Nephron (organoid): ENCODE measurements around the gene CAPN1.

Experiments
- H3K27ac Mint-ChIP-seq, 3 experiments: 2 replicates each; pipeline ENCODE4 v1.8.0; 2020; ENCODE audit warnings: mixed read lengths in 3 of 3, mild to moderate bottlenecking in 2 of 3, moderate library complexity in 1 of 3
- H3K27me3 Mint-ChIP-seq: 2 replicates; pipeline ENCODE4 v1.8.0; 2021; ENCODE audit warnings: low read depth, mild to moderate bottlenecking, moderate library complexity, mixed read lengths
- H3K36me3 Mint-ChIP-seq: 2 replicates; pipeline ENCODE4 v1.8.0; 2020; ENCODE audit warnings: low read depth, mixed read lengths
- H3K4me1 Mint-ChIP-seq: 2 replicates; pipeline ENCODE4 v1.8.0; 2020; ENCODE audit warnings: mixed read lengths
- H3K4me3 Mint-ChIP-seq, 3 experiments: 2 replicates each; pipeline ENCODE4 v1.8.0; 2020; ENCODE audit warnings: mild to moderate bottlenecking in 3 of 3, mixed read lengths in 3 of 3, moderate library complexity in 2 of 3
- H3K9me3 Mint-ChIP-seq: 2 replicates; pipeline ENCODE4 v1.8.0; 2020; ENCODE audit warnings: mixed read lengths
- TF ChIP-seq, protein P1 (sequence below), 3 experiments: fragments of 200-600 bp; sonication (generic); IDR thresholded peaks; one replicate each; pipeline ENCODE4 v1.5.0; 2021; ENCODE audit warnings: antibody characterized with exemption in 3 of 3; ENCODE audit not compliant: unreplicated experiment in 3 of 3

Gene CAPN1

GRCh38 chr11:65156926-65157325, 24.8 kb upstream of the CAPN1 start:
- H3K27me3 Mint-ChIP-seq, result peaks cover 5% of the 10 kb centered on the region
- no peak overlapping the region for H3K4me3 Mint-ChIP-seq
- no peaks in the 10 kb centered on the region for H3K9me3 Mint-ChIP-seq
- TF ChIP-seq, protein P1, sequence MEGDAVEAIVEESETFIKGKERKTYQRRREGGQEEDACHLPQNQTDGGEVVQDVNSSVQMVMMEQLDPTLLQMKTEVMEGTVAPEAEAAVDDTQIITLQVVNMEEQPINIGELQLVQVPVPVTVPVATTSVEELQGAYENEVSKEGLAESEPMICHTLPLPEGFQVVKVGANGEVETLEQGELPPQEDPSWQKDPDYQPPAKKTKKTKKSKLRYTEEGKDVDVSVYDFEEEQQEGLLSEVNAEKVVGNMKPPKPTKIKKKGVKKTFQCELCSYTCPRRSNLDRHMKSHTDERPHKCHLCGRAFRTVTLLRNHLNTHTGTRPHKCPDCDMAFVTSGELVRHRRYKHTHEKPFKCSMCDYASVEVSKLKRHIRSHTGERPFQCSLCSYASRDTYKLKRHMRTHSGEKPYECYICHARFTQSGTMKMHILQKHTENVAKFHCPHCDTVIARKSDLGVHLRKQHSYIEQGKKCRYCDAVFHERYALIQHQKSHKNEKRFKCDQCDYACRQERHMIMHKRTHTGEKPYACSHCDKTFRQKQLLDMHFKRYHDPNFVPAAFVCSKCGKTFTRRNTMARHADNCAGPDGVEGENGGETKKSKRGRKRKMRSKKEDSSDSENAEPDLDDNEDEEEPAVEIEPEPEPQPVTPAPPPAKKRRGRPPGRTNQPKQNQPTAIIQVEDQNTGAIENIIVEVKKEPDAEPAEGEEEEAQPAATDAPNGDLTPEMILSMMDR (IDR thresholded peaks at IDR 0.05; ENCODE audit: unreplicated experiment in 3 of 3), result no peak
- H3K27ac Mint-ChIP-seq, result no peak overlapping the region
- no peaks in the 10 kb centered on the region for H3K4me1 Mint-ChIP-seq
- H3K36me3 Mint-ChIP-seq, result no peaks in the 10 kb centered on the region

DNA sequence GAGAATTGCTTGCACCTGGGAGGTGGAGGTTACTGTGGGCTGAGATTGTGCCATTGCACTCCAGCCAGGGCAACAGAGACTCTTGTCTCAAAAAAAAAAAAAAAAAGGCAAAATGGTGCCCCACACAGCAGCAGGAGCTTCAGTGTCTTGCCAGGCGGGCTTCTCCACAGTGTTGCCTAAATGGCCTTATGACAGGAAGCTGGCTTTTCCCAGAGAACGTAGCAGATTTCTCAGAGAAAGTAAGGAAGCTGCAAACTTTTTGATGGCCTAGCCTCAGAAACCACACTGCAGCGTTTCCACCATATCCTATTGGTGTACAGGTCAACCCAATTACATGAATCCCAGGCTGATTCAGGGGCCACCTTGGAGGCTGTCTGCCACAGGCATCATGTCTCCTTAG, 24.4 kb upstream of the CAPN1 start:
- H3K4me1 Mint-ChIP-seq, result no peaks in the 10 kb centered on the region
- H3K9me3 Mint-ChIP-seq, result no peaks in the 10 kb centered on the region
- H3K36me3 Mint-ChIP-seq, result no peaks in the 10 kb centered on the region
- H3K27ac Mint-ChIP-seq, result no peak overlapping the region
- TF ChIP-seq, protein P1 (IDR thresholded peaks at IDR 0.05; ENCODE audit: unreplicated experiment in 3 of 3), result no peak
- H3K4me3 Mint-ChIP-seq, result no peak overlapping the region
- H3K27me3 Mint-ChIP-seq, result peaks cover 5% of the 10 kb centered on the region

GRCh38 chr11:65159012-65159411, 22.7 kb upstream of the CAPN1 start:
- H3K27me3 Mint-ChIP-seq, result no peaks in the 10 kb centered on the region
- TF ChIP-seq, protein P1 (IDR thresholded peaks at IDR 0.05; ENCODE audit: unreplicated experiment in 3 of 3), result no peak
- no peaks in the 10 kb centered on the region for H3K36me3 Mint-ChIP-seq
- H3K9me3 Mint-ChIP-seq, result no peaks in the 10 kb centered on the region
- no peak overlapping the region for H3K27ac Mint-ChIP-seq
- H3K4me1 Mint-ChIP-seq, result no peaks in the 10 kb centered on the region
- H3K4me3 Mint-ChIP-seq, result no peak overlapping the region

- no peaks in the 10 kb centered on the region for H3K36me3 Mint-ChIP-seq
- H3K27ac Mint-ChIP-seq, result no peak overlapping the region
- H3K4me1 Mint-ChIP-seq, result no peaks in the 10 kb centered on the region
- TF ChIP-seq, protein P1 (IDR thresholded peaks at IDR 0.05; ENCODE audit: unreplicated experiment in 3 of 3), result no peak
- H3K4me3 Mint-ChIP-seq, result no peak overlapping the region
- no peaks in the 10 kb centered on the region for H3K9me3 Mint-ChIP-seq
- H3K27me3 Mint-ChIP-seq, result peaks cover 2% of the 10 kb centered on the region
Observed at GRCh38 chr11:65160643-65161042, 21.1 kb upstream of the CAPN1 start.

DNA sequence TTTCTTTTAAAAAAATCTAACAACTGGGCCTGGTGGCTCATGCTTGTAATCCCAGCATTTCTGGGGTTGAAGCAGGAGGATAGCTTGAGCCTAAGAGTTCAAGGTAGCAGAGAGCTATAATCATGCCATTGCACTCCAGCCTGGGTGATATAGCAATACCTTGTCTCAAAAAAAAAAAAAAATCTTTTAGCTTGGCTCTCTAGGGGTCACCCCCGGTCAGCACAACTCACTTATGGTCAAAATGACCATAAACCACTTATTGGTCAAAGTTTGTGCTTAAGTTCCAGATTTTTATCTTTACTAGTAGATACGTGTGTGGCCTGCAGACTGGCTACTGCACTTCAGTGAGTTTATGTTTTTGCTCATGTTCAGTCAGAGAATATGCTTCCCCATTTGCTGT, 18.0 kb upstream of the CAPN1 start:
- no peak overlapping the region for H3K4me3 Mint-ChIP-seq
- H3K36me3 Mint-ChIP-seq, result no peaks in the 10 kb centered on the region
- H3K4me1 Mint-ChIP-seq, result no peaks in the 10 kb centered on the region
- H3K27me3 Mint-ChIP-seq, result peaks cover 3% of the 10 kb centered on the region
- no peaks in the 10 kb centered on the region for H3K9me3 Mint-ChIP-seq
- no peak overlapping the region for H3K27ac Mint-ChIP-seq
- TF ChIP-seq, protein P1 (IDR thresholded peaks at IDR 0.05; ENCODE audit: unreplicated experiment in 3 of 3), result no peak

DNA sequence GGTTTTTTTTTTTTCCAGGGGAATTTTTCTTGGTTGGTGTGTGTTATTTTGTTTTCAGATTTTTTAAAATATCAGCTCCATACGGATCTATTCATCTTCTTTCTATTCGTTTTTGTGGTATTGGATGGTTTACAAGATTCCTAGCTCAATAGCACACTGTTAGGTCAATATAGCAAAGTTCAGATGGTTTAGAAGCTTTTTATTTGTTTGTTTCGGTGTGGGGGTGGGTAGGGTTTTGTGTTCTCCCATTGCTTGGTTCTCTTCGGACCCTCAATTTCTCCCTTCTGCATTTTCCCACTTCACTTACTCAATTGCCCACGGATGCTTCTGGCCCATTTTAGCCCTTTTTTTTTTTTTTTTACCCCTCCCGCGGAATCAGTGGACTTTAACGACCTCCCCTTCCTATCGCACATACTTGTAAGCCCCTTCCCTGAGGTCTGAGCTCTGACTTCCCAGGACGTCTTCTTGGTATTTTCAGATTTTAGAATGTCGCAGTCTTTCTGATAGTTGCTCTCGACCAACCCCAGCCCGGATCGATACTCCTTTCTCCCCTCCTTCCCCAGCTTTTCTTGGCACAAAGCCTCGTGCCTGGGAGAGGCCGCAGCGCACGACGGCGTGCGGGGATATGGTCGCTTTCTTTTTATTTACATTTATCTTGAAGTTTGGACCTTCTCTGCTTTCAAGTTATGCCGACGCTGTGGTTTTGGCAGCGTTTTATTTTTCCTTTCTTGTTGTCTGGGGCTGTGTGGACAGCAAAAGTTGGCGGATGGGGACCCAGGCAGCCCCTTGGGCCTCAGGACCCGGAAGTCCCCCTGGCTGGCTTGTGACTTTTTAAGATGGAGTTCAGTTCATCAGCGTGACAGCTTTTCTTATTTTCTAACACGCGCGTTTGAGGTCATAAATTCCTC, 16.1 kb upstream of the CAPN1 start:
- peak overlapping the region in 2 of 3 experiments; percentile 1 to 17 for H3K4me3 Mint-ChIP-seq
- no peaks in the 10 kb centered on the region for H3K9me3 Mint-ChIP-seq
- H3K4me1 Mint-ChIP-seq, result peaks cover 7% of the 10 kb centered on the region
- H3K27ac Mint-ChIP-seq, result peak overlapping the region in 2 of 3 experiments; percentile 0 to 28
- peaks cover 6% of the 10 kb centered on the region for H3K27me3 Mint-ChIP-seq
- H3K36me3 Mint-ChIP-seq, result no peaks in the 10 kb centered on the region
- TF ChIP-seq, protein P1 (IDR thresholded peaks at IDR 0.05; ENCODE audit: unreplicated experiment in 3 of 3), result no peak
